LNCaP clone FGC (cell line): ENCODE measurements around the gene SCARB1.

Experiments
- DNase-seq: peaks from one replicate; pipeline ENCODE4 v3.0.0-alpha.2; 2011; ENCODE audit warnings: low read depth
- H3K4me3 ChIP-seq: 2 replicates; pipeline ENCODE4 v1.5.1; 2011; ENCODE audit warnings: mild to moderate bottlenecking, low read depth, low read length, control low read depth
- TF ChIP-seq, protein P1 (sequence below): IDR thresholded peaks from 2 replicates; pipeline ENCODE4 v1.5.1; 2012; ENCODE audit warnings: mild to moderate bottlenecking; ENCODE audit not compliant: control insufficient read depth, insufficient read depth; ENCODE audit errors: extremely low read depth

Gene SCARB1

DNA sequence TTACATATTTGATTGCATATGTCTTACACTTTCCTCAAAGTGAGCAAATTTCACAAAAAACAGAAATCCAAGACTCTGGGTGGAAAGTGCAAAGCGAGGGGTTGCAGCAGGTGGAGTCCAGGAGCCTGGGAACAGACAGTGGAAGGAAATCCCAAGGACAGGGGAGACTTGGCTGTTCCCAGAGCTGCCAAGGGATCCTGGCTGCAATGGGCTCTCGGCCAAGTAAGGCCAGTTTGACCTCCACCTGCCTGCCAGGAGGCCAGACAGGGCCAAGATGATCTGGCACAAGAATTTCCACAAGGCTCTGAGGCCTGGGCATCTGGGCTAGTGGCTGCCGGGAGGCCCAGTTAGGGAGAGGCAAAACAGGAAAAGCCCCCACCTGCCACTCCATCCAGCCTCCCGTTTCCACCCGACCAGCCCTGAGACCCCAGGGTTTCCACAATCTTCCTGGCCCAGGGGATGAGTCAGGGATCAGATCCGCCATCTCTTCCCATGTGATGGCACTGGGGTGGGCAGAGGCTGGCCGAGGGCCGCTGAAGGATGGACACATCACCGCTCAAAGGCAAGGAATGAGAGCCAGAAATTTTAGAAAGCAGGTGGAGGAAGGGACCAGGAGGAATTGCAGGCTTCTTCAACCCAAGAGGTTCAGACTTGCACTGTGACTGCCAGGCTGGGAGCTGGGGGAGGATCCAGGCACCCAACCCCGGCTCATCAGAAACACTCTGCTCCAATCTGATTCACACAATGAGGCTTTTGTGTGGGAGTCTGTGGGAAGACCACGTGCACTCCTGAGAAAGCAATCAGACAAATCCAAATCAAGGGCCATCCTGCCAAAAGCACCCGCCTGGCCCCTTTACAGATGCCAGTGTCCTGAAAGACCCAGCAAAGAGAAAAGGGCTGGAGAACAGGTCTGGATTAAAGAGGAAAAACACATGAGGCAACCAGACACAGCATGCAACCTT is 16.3 kb downstream of the SCARB1 start:
- no peak overlapping the region for H3K4me3 ChIP-seq
- peak; percentile 62 for DNase-seq
- TF ChIP-seq, protein P1, sequence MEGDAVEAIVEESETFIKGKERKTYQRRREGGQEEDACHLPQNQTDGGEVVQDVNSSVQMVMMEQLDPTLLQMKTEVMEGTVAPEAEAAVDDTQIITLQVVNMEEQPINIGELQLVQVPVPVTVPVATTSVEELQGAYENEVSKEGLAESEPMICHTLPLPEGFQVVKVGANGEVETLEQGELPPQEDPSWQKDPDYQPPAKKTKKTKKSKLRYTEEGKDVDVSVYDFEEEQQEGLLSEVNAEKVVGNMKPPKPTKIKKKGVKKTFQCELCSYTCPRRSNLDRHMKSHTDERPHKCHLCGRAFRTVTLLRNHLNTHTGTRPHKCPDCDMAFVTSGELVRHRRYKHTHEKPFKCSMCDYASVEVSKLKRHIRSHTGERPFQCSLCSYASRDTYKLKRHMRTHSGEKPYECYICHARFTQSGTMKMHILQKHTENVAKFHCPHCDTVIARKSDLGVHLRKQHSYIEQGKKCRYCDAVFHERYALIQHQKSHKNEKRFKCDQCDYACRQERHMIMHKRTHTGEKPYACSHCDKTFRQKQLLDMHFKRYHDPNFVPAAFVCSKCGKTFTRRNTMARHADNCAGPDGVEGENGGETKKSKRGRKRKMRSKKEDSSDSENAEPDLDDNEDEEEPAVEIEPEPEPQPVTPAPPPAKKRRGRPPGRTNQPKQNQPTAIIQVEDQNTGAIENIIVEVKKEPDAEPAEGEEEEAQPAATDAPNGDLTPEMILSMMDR: no peak

GRCh38 chr12:124844411-124845397 is 19.0 kb downstream of the SCARB1 start:
- TF ChIP-seq, protein P1: no peak

DNA sequence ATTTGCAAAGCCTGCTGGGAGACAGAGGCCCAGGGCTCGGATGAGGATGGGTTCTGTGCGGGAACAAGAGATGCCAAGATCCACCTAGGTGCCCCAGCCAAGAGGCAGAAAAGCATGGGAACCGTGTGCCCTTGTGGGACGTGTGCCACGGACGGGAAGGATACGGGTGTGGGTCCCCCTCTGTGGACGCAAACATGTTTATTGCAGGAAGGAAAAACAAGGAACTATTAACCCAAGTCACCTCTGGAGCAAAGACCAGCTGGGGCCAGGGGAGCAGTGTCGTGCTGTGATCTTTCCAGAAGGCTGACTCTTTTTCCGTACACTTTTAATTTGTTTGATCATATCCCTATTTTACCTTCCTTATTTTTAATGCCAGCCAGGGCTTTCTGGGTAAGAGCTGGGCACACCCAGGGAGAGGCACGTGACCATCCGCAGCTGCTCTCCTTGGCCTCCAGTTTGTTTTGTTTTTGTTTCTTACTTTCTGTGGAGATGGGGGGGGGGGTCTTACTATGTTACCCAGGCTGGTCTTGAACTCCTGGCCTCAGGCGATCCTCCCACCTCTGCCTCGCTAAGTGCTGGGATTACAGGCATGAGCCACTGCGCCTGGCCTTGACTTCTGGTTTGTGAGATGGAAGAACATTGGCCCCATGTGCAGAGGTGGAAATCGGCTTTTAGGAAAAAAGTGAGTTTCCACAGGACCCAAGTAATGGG is 20.7 kb downstream of the SCARB1 start:
- peak; percentile 69 for DNase-seq
- TF ChIP-seq, protein P1: no peak
- H3K4me3 ChIP-seq: no peak overlapping the region

More at GRCh38 chr12:124844411-124845397, 19.0 kb downstream of the SCARB1 start:
- no peak for DNase-seq
- no peak overlapping the region for H3K4me3 ChIP-seq

GRCh38 chr12:124842073-124842749 is 21.5 kb downstream of the SCARB1 start:
- TF ChIP-seq, protein P1: no peak
- H3K4me3 ChIP-seq: no peak overlapping the region
- DNase-seq: no peak

DNA sequence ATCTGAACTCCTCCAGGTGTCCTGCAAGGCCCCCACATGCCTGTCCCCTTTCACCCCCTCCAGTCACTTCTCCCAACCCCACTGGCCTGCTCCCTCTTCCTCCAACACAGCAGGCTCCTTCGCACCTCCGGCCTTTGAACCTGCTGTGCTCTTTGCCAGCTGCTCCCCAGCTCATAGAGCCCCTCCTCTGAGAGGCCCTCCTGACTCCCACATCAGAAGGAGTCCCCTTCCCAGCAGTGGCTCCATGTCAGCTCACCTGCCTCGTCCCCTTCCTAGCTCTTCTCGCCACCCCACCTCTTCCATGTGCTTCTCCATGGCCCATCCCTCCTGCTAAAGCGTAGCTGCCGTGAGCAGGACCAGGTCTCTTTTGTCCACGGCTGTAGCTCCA is 22.1 kb downstream of the SCARB1 start:
- DNase-seq: no peak
- no peak overlapping the region for H3K4me3 ChIP-seq
- TF ChIP-seq, protein P1: no peak
